Effector memory CD8-positive, alpha-beta T cell (primary cell): ENCODE measurements around the gene NOS1AP.

Experiments
- ATAC-seq: fragments of 150-1000 bp; cut with Tn5 transposase; replicated peaks from 2 replicates; pipeline ENCODE4 v1.10.0; 2021; ENCODE audit warnings: mild to moderate bottlenecking, moderate library complexity
- DNase-seq, 3 experiments: peaks; one replicate each; pipeline ENCODE4 v3.0.0; 2021
- H3K27ac Mint-ChIP-seq, 2 donors: one replicate each; pipeline ENCODE4 v1.8.0; 2022; ENCODE audit warnings: mild to moderate bottlenecking in 2 of 2, mixed read lengths in 2 of 2, moderate library complexity in 2 of 2
- H3K27me3 Mint-ChIP-seq, 2 donors: one replicate each; pipeline ENCODE4 v1.8.0; 2022; ENCODE audit warnings: mixed read lengths in 2 of 2
- H3K36me3 Mint-ChIP-seq: one replicate; pipeline ENCODE4 v1.8.0; 2022; ENCODE audit warnings: mild to moderate bottlenecking, moderate library complexity, mixed read lengths; ENCODE audit not compliant: insufficient read depth
- H3K4me1 Mint-ChIP-seq, 2 donors: one replicate each; pipeline ENCODE4 v1.8.0; 2022; ENCODE audit warnings: low read depth in 2 of 2, mixed read lengths in 2 of 2
- H3K4me3 Mint-ChIP-seq, 2 donors: one replicate each; pipeline ENCODE4 v1.8.0; 2022; ENCODE audit warnings: mild to moderate bottlenecking in 2 of 2, mixed read lengths in 2 of 2, moderate library complexity in 2 of 2
- H3K9me3 Mint-ChIP-seq, 2 donors: one replicate each; pipeline ENCODE4 v1.8.0; 2022; ENCODE audit warnings: mixed read lengths in 2 of 2

NOS1AP gene

DNA sequence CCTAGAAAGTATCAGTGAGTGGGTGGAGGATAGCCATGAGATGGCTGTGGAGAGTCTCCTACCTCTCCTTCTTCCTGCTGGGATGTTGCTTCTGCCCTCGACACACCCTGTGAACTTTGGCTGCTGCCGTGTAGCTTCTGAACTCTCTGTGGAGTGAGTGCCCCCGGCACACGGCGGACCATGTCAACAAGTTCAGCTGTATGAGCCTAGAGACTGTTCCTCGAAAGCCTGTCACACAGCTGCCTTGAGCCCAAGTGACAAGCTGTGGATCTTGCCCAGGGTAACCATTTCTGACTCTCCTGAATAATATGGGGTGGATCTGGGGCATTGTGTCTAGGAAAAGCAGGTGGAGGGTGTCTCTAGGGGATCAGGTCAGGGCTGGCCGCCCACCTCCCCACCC is 143.2 kb downstream of the NOS1AP start:
- H3K27me3 Mint-ChIP-seq: peaks cover 44 to 62% of the 10 kb centered on the region in 2 donors
- DNase-seq (no peak), ATAC-seq (no peak)
- H3K4me1 Mint-ChIP-seq: no peaks in the 10 kb centered on the region
- H3K4me3 Mint-ChIP-seq: no peak overlapping the region
- H3K9me3 Mint-ChIP-seq: no peaks in the 10 kb centered on the region
- H3K36me3 Mint-ChIP-seq: no peaks in the 10 kb centered on the region
- no peak overlapping the region for H3K27ac Mint-ChIP-seq

DNA sequence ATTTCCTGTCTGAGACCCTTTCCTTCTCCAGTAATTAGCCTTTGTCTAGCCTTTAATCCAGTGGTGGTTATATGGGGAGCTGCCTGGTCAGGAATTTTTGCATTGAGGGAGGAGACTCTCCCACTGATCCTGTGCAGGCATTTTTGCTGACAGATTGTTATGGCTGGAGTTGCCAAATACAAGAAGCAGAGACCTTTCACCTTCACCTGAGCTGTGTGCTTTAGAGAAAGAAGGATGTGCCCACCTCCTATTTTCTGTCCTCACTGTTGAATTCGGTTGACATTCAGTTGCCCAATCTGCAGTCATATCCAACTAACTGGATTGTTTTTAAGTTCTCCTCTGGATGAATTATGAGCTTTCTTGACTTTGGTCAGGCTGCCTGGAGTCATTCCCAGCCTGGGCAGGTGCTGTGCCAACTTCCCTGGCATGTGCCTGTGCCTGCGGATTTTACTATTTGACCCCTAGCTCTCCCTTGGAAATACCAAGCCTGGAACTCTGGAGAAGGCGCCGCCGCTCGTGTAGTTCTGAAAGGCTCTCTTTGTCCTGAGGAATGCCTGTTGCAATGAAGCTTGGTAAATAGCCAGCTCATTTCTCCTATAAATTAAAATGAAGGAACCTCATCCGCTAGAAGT is 143.9 kb downstream of the NOS1AP start:
- DNase-seq: no peak
- H3K36me3 Mint-ChIP-seq: no peaks in the 10 kb centered on the region
- H3K4me1 Mint-ChIP-seq: no peaks in the 10 kb centered on the region
- H3K27ac Mint-ChIP-seq: no peak overlapping the region
- H3K9me3 Mint-ChIP-seq: no peaks in the 10 kb centered on the region
- H3K27me3 Mint-ChIP-seq: peaks cover 44 to 66% of the 10 kb centered on the region in 2 donors
- H3K4me3 Mint-ChIP-seq: no peak overlapping the region
- ATAC-seq: no peak

DNA sequence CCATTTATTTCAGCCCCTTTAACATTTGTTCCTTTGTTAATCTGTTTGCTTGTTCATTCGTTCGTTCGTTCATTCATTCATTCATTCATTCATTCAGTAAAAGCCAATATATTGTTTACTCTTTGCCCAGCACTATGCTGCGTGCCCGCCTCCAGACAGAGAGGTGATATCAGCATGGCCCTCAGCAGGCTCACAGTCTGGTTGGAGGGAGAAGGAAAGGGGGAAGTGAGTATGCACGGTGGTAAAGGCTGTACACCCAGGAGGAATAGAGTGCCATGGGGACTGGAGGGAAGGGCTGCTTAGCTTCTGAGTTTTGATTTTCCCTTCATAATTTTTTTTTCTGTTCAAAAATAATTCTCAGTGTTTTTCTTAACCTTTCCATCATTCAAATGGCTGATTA is 144.7 kb downstream of the NOS1AP start:
- Mint-ChIP-seq H3K27ac (no peak overlapping the region), H3K4me3 (no peak overlapping the region), H3K4me1 (no peaks in the 10 kb centered on the region), H3K27me3 (peaks cover 51 to 70% of the 10 kb centered on the region in 2 donors), H3K36me3 (no peaks in the 10 kb centered on the region), H3K9me3 (no peaks in the 10 kb centered on the region)
- DNase-seq (no peak), ATAC-seq (no peak)

DNA sequence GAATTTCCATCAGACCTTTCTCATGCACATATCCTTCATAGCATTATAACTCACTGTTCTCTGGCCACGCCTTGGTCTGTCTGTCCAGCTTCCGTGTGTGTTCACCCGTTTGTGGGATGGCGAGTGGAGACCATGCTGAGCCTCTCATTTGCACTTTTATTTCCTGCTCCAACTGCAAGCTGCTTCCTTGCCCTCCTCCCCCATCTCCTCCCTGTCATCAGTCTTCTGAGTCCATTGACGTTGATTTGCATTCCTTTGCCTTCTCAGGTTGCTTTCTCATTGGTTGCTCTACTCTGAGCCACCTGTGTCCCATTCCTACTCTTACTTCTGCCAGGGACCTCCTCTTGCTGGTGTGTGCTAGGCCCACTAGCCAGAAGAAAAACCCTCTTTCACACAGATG is 146.4 kb downstream of the NOS1AP start:
- Mint-ChIP-seq H3K27me3 (peaks cover 62 to 70% of the 10 kb centered on the region in 2 donors), H3K9me3 (no peaks in the 10 kb centered on the region), H3K4me1 (no peaks in the 10 kb centered on the region), H3K27ac (no peak overlapping the region), H3K4me3 (no peak overlapping the region), H3K36me3 (no peaks in the 10 kb centered on the region)
- ATAC-seq: no peak
- DNase-seq: no peak

GRCh38 chr1:162216604-162217003 is 147.1 kb downstream of the NOS1AP start:
- Mint-ChIP-seq H3K27me3 (peaks cover 65 to 73% of the 10 kb centered on the region in 2 donors), H3K36me3 (no peaks in the 10 kb centered on the region), H3K27ac (no peak overlapping the region), H3K4me1 (no peaks in the 10 kb centered on the region), H3K4me3 (no peak overlapping the region), H3K9me3 (no peaks in the 10 kb centered on the region)
- ATAC-seq (no peak), DNase-seq (no peak)

DNA sequence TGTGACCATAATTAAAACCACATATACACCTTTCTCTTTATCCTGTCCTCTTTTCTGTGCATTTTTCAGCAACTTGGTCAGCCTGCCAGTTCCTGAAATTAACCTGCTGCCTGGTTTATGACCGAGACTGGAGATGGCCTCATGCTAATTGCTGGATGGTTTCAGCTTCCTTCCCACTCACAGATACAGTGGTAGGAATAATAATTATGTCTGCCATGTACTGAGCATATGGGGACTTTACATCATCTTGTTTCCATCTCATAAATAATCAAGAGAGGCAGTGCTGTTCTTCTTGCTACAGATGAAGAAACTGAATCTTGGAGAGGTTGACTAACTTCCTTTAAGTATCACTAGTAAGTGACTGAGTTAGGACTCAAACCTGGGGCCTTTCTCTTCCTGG is 148.2 kb downstream of the NOS1AP start:
- no peak overlapping the region for H3K27ac Mint-ChIP-seq
- DNase-seq (no peak), ATAC-seq (no peak)
- H3K9me3 Mint-ChIP-seq: no peaks in the 10 kb centered on the region
- H3K27me3 Mint-ChIP-seq: peaks cover 62 to 73% of the 10 kb centered on the region in 2 donors
- H3K36me3 Mint-ChIP-seq: no peaks in the 10 kb centered on the region
- H3K4me3 Mint-ChIP-seq: no peak overlapping the region
- no peaks in the 10 kb centered on the region for H3K4me1 Mint-ChIP-seq

GRCh38 chr1:162218546-162218945 is 149.1 kb downstream of the NOS1AP start:
- H3K9me3 Mint-ChIP-seq: no peaks in the 10 kb centered on the region
- H3K4me1 Mint-ChIP-seq: no peaks in the 10 kb centered on the region
- no peak for ATAC-seq
- peaks cover 56 to 75% of the 10 kb centered on the region in 2 donors for H3K27me3 Mint-ChIP-seq
- H3K36me3 Mint-ChIP-seq: no peaks in the 10 kb centered on the region
- DNase-seq: no peak
- no peak overlapping the region for H3K4me3 Mint-ChIP-seq
- H3K27ac Mint-ChIP-seq: no peak overlapping the region

DNA sequence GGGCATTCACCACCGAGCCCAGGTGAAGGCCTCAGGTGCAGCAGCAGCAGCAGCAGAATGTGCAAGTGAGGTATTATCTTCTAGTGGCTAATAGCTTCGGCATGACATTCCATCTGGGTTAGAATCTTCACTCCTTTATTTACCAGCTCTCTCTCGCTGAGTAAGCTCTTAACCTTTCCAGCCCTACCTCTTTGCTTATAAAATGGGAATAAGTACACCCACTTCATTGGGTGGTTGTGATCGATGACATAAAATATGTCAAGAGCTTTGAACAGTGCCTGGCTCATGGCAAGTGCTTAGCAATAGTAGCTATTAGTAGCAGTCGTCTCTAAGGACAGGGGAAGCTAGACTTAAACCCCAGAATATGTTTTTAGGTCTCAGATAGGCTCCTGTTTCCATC is 149.5 kb downstream of the NOS1AP start:
- DNase-seq (no peak), ATAC-seq (no peak)
- Mint-ChIP-seq H3K4me3 (no peak overlapping the region), H3K27me3 (peaks cover 56 to 76% of the 10 kb centered on the region in 2 donors), H3K9me3 (no peaks in the 10 kb centered on the region), H3K36me3 (no peaks in the 10 kb centered on the region), H3K27ac (no peak overlapping the region), H3K4me1 (no peaks in the 10 kb centered on the region)

DNA sequence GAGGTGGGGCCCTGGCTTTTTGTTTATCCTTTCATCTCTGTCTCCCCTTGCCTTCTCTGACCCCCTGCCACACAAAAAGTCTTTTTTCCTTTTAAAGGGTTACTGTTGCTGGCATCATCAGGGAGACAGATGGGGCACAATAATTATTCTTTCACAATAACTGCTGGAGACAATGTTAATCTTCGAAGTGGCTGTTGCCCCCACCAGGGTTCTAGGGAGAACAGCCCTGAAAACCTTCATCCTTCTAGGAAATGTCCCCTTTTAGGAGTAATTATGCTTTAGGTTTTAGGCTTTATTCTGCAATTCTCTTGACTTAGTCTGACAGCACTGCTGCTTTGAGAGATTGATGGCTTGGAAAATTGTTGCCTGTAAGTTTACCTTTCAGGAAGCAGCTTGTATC is 150.0 kb downstream of the NOS1AP start:
- H3K27ac Mint-ChIP-seq: no peak overlapping the region
- no peak overlapping the region for H3K4me3 Mint-ChIP-seq
- H3K36me3 Mint-ChIP-seq: no peaks in the 10 kb centered on the region
- ATAC-seq: no peak
- no peaks in the 10 kb centered on the region for H3K4me1 Mint-ChIP-seq
- peaks cover 61 to 81% of the 10 kb centered on the region in 2 donors for H3K27me3 Mint-ChIP-seq
- DNase-seq: no peak
- no peaks in the 10 kb centered on the region for H3K9me3 Mint-ChIP-seq

DNA sequence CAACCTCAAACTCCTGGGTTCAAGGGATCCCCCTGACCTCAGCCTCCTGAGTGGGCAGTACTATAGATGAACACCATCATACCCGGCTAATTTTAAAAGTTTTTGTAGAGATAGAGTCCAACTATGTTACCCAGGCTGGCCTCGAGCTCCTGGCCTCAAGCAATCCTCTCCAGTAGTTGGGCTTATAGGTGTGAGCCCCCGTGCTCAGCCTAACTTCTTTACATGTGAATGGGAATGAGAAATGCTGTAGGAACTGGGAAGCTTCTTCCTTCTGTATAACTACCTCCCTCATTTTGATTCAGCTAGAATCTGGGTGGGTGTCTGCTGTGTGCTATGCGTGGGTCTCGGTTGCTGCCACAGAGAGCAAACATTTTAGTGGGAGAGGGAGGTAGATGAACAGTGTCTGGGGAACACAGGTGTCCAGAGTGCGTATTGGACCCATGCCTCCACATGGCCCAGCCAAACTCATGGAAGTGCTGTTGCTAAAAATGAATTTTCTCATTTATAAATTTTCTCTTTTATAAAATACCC is 150.6 kb downstream of the NOS1AP start:
- Mint-ChIP-seq H3K27me3 (peaks cover 56 to 83% of the 10 kb centered on the region in 2 donors), H3K4me3 (no peak overlapping the region), H3K4me1 (no peaks in the 10 kb centered on the region), H3K27ac (no peak overlapping the region), H3K9me3 (no peaks in the 10 kb centered on the region), H3K36me3 (no peaks in the 10 kb centered on the region)
- no peak for DNase-seq
- no peak for ATAC-seq

DNA sequence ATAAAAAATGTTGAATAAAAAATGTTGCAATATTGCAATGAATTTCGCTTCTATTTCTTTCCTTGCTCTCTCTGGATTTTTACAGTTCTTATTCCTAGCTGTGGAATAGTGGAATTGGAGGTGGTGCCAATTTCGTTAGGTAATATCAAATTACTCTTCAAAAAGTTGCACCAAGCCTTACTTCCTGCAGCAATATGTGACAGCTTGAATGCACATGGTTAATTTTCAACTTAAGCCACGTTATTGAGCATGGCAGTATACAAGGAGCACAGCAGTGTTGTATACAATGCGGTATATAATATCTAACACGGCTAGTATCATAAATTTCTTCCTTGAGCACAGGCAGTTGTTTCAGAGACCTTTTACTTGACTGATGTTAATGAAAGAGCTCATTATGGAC is 152.5 kb downstream of the NOS1AP start:
- Mint-ChIP-seq H3K27ac (no peak overlapping the region), H3K27me3 (peaks cover 44 to 67% of the 10 kb centered on the region in 2 donors), H3K9me3 (no peaks in the 10 kb centered on the region), H3K36me3 (no peaks in the 10 kb centered on the region), H3K4me3 (no peak overlapping the region), H3K4me1 (no peaks in the 10 kb centered on the region)
- DNase-seq (no peak), ATAC-seq (no peak)

- H3K4me1 Mint-ChIP-seq: no peaks in the 10 kb centered on the region
- H3K27me3 Mint-ChIP-seq: peaks cover 43 to 60% of the 10 kb centered on the region in 2 donors
- H3K9me3 Mint-ChIP-seq: no peaks in the 10 kb centered on the region
- ATAC-seq: no peak
- H3K4me3 Mint-ChIP-seq: no peak overlapping the region
- DNase-seq: no peak
- no peaks in the 10 kb centered on the region for H3K36me3 Mint-ChIP-seq
- no peak overlapping the region for H3K27ac Mint-ChIP-seq
Observed at GRCh38 chr1:162222730-162223129, 153.2 kb downstream of the NOS1AP start.

DNA sequence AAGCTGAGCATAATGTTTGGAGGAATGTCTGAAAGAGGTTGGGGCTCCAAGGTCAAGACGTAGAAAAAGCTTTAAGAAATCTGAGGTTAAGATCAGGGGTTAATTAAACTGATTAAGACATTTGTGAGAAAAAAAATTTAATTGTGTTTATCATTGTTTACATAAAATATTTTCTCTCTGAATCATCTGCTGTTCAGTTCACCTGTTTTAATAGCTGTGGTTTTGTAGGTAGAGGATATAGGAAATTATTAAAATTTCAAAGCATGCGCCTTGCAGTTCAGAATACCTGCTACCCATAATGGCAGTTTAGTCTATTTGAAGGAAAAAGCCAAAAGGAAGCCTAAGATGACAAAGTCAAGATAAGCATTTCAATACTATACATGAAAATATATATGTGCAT is 154.0 kb downstream of the NOS1AP start:
- no peak overlapping the region for H3K27ac Mint-ChIP-seq

DNA sequence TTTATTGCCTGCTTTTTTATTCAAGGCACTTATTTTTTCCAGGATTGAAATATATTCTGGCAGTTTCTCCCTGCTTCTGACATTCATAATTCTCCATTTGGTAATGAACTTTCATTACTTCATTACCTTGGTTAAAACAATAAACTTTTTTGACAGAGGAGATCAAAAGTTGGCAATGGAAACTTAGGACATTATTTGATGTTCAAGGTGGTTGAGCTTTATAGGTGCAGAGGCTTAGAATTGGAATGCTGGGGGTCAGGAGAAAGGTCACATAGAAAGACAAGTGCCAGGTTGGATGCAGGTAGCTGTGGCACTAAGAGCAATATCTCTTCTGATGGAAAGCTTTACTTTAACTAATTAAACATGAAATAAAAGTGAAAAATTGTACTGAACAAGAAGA is 154.8 kb downstream of the NOS1AP start:
- ATAC-seq (no peak), DNase-seq (no peak)
- Mint-ChIP-seq H3K4me3 (no peak overlapping the region), H3K9me3 (no peaks in the 10 kb centered on the region), H3K27ac (no peak overlapping the region), H3K27me3 (peaks cover 36 to 57% of the 10 kb centered on the region in 2 donors), H3K4me1 (no peaks in the 10 kb centered on the region), H3K36me3 (no peaks in the 10 kb centered on the region)

More for the DNA sequence above, 154.0 kb downstream of the NOS1AP start:
- H3K27me3 Mint-ChIP-seq: peaks cover 43 to 58% of the 10 kb centered on the region in 2 donors
- no peak overlapping the region for H3K4me3 Mint-ChIP-seq
- no peak for ATAC-seq
- no peaks in the 10 kb centered on the region for H3K9me3 Mint-ChIP-seq
- DNase-seq: no peak
- H3K4me1 Mint-ChIP-seq: no peaks in the 10 kb centered on the region
- H3K36me3 Mint-ChIP-seq: no peaks in the 10 kb centered on the region
